ENCODE data around the gene SLC25A52.

DNA sequence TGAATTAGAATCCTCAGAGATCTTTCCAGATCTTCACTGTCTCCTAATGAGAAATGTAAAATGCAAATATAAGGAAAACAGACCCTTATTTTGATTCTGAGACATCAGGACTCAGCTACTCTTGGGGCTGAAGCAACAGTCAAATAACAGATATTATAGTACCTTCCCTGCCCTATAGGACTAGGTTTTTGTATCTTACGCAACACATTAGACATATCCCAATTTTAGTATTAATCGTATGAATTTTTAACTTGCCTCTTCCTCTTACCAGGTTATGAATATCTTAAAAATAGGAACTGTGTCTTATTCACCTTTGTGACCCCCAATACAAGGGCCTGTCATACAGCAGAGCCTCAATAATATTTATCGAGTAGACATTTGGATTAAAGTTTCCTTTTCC is 12.0 kb upstream of the SLC25A52 start:
- TF ChIP-seq YY1 (IDR thresholded peaks at IDR 0.05; ENCODE audit: insufficient read depth, insufficient read length): no peak
- no peak for TF ChIP-seq ZNF274 (IDR thresholded peaks at IDR 0.05; ENCODE audit: low read depth, low read length)
